K562 (cell line): ENCODE data around the gene ZSWIM6. TPM values are rescaled to one million over a fixed set of nuclear protein-coding genes. Genes with fewer than 3 reads are reported as not detected.

ENCODE experiments used
- ATAC-seq: fragments of 200-7000 bp; cut with Tn5 transposase; 3 replicates; pipeline ENCODE4 v1.9.1; 2020; ENCODE audit warnings: moderate library complexity
- BruUV-seq: library from RNA; stranded (reverse); fragments of 400-500 nt; replicated peaks from 2 replicates; lab custom pipeline; 2021; lab: Mats Ljungman, UMichigan
- CTCF ChIA-PET: fragments of 300-600 bp; formaldehyde crosslinking; extraction: SDS; loops from one replicate; lab custom pipeline; 2021; ENCODE audit warnings: low intra/inter-chr PET ratio; lab: Yijun Ruan, JAX
- POLR2A ChIA-PET: fragments of 300-600, 350-650 bp; sonication (Branson Sonifier 250); formaldehyde crosslinking; extraction: SDS; loops from one replicate; lab custom pipeline; 2021; ENCODE audit warnings: antibody characterized with exemption, inconsistent platforms; lab: Yijun Ruan, JAX
- DNase-seq, 4 experiments: peaks; one replicate each; pipeline versions ENCODE4 v3.0.0 to v3.0.0-alpha.2; 2011 to 2018; ENCODE audit warnings: low spot score in 3 of 4, mixed read lengths in 3 of 4; ENCODE audit errors: extremely low read depth in 1 of 4
- FAIRE-seq: peaks from 2 replicates; lab custom pipeline; 2011; peaks lifted over from hg19 to GRCh38; lab: Jason Lieb, UNC
- H2AFZ ChIP-seq: 2 replicates; pipeline ENCODE4 v1.6.0; 2011; ENCODE audit warnings: low read depth, low read length, control low read depth, inconsistent platforms
- H3K27ac ChIP-seq: fragments of 200-600 bp; 3 replicates; pipeline ENCODE4 v1.8.0; 2011; ENCODE audit warnings: low read depth, mild to moderate bottlenecking, control low read depth, inconsistent platforms, low read length, moderate library complexity, mixed read lengths; ENCODE audit errors: extremely low read depth
- H3K27me3 ChIP-seq, 2 experiments: fragments of 300-600 bp in 1 of 2; 2 replicates in 1 of 2; 3 replicates in 1 of 2; pipeline versions ENCODE4 v1.6.0 to v1.8.0; 2011; ENCODE audit warnings: inconsistent platforms in 2 of 2, low read length in 2 of 2, mild to moderate bottlenecking in 1 of 2, mixed read lengths in 1 of 2, moderate library complexity in 1 of 2; ENCODE audit not compliant: control insufficient read depth in 2 of 2, insufficient read depth in 2 of 2
- H3K36me3 ChIP-seq: fragments of 300-600 bp; 3 replicates; pipeline ENCODE4 v1.8.0; 2011; ENCODE audit warnings: mild to moderate bottlenecking, low read length, inconsistent platforms; ENCODE audit not compliant: control insufficient read depth, insufficient read depth
- H3K4me1 ChIP-seq, 2 experiments: fragments of 200-600 bp in 1 of 2; replicated peaks in 1 of 2; 2 replicates in 1 of 2; 3 replicates in 1 of 2; pipeline versions ENCODE4 v1.5.1 to v1.8.0; 2011; ENCODE audit warnings: inconsistent platforms in 2 of 2, low read length in 2 of 2, mild to moderate bottlenecking in 1 of 2, mixed read lengths in 1 of 2, moderate library complexity in 1 of 2; ENCODE audit not compliant: control insufficient read depth in 2 of 2, insufficient read depth in 2 of 2
- H3K4me2 ChIP-seq: 2 replicates; pipeline ENCODE4 v1.6.1; 2011; ENCODE audit warnings: low read length, control low read depth, inconsistent platforms, mixed read lengths; ENCODE audit not compliant: insufficient read depth
- H3K4me3 ChIP-seq: fragments of 200-600 bp; sonication (generic), shearing (Covaris generic); 2 replicates; pipeline ENCODE4 v1.5.1; 2016; ENCODE audit warnings: control low read depth, inconsistent platforms
- H3K79me2 ChIP-seq: fragments of 200-600 bp; 3 replicates; pipeline ENCODE4 v1.8.0; 2011; ENCODE audit warnings: low read length, inconsistent platforms; ENCODE audit not compliant: control insufficient read depth, insufficient read depth
- H3K9ac ChIP-seq, 2 experiments: 2 replicates each; pipeline versions ENCODE4 v1.6.0 to v1.6.1; 2011; ENCODE audit warnings: low read depth in 2 of 2, low read length in 2 of 2, control low read depth in 1 of 2, inconsistent platforms in 1 of 2, mild to moderate bottlenecking in 1 of 2, mixed read lengths in 1 of 2; ENCODE audit not compliant: insufficient read depth in 1 of 2
- H3K9me1 ChIP-seq: one replicate; pipeline ENCODE4 v1.6.0; 2011; ENCODE audit warnings: inconsistent platforms, mild to moderate bottlenecking, low read length, moderate library complexity; ENCODE audit not compliant: control insufficient read depth, insufficient read depth
- H3K9me3 ChIP-seq: replicated peaks from 2 replicates; pipeline ENCODE4 v1.5.1; 2011; ENCODE audit warnings: low read depth, low read length, inconsistent platforms; ENCODE audit not compliant: control insufficient read depth, insufficient read depth
- H4K20me1 ChIP-seq: replicated peaks from 2 replicates; pipeline ENCODE4 v1.6.1; 2011; ENCODE audit warnings: low read length, inconsistent platforms, mixed read lengths; ENCODE audit not compliant: control insufficient read depth, insufficient read depth
- MIER1 ChIP-seq: fragments of 450-650 bp; IDR thresholded peaks from 2 replicates; pipeline ENCODE4 v1.6.1; 2016; ENCODE audit warnings: antibody characterized with exemption, mild to moderate bottlenecking, low read depth
- RBM14 ChIP-seq: fragments of 200-400 bp; formaldehyde crosslinking; IDR thresholded peaks from 2 replicates; pipeline ENCODE4 v1.6.1; 2018; ENCODE audit warnings: low read depth, mild to moderate bottlenecking, low read length, moderate library complexity, borderline replicate concordance; ENCODE audit not compliant: insufficient read depth
- ZSCAN29 ChIP-seq: fragments of 450-650 bp; IDR thresholded peaks from 2 replicates; pipeline ENCODE4 v1.6.1; 2017
- ZSCAN32 ChIP-seq: fragments of 450-650 bp; formaldehyde crosslinking; IDR thresholded peaks from 2 replicates; pipeline ENCODE4 v1.4.0; 2020; ENCODE audit warnings: mild to moderate bottlenecking, moderate library complexity
- WGBS: fragments of 100-300 bp; shearing (Covaris generic); methylation state at CpG from one replicate; pipeline ENCODE4 v1.1.6; 2016; ENCODE audit warnings: low coverage, mixed read lengths; ENCODE audit not compliant: insufficient coverage; ENCODE audit errors: missing lambda C conversion rate; 5-methylcytosine and 5-hydroxymethylcytosine counted together
- in situ Hi-C: fragments of 300-500 bp; cut with MboI; formaldehyde crosslinking; loops from 4 replicates; pipeline ENCODE4 v1.15.0; 2018; ENCODE audit warnings: inconsistent platforms, mixed read lengths
- intact Hi-C: fragments of 100-400 bp; cut with micrococcal nuclease; formaldehyde crosslinking; loops from 2 replicates; pipeline ENCODE4 v1.14.2; 2022
- polyA plus RNA-seq, 8 experiments: library from polyadenylated mRNA; depleted of rRNA in 4 of 8; stranded (reverse) in 5 of 8; unstranded in 3 of 8; fragments of >200 nt; fragmentation: Nextera tagmentation in 2 of 8; fragmentation: Illumina TruSeq in 1 of 8; extraction: Ambion mirVana in 2 of 8; extraction: Trizol in 1 of 8; gene quantifications; 2 replicates each; pipeline versions ENCODE4 v1.2.1 to v1.2.3, GENCODE V29; 2011 to 2014; ENCODE audit warnings: inconsistent platforms in 1 of 8, missing spikeins in 1 of 8
- total RNA-seq, 7 experiments: library from RNA; depleted of rRNA in 6 of 7; stranded (reverse); fragments of >200 nt in 6 of 7; fragmentation: Illumina TruSeq in 2 of 7; extraction: Trizol in 2 of 7; gene quantifications; 2 replicates each; pipeline versions ENCODE4 v1.2.1 to v1.2.3, GENCODE V29; 2011 to 2021; ENCODE audit warnings: low replicate concordance in 1 of 7
- TF ChIP-seq, protein P1 (sequence below): fragments of 450-650 bp; formaldehyde crosslinking; IDR thresholded peaks from 2 replicates; pipeline ENCODE4 v1.4.0; 2020; ENCODE audit warnings: mild to moderate bottlenecking, mixed read lengths
- TF ChIP-seq, protein P2 (sequence below): fragments of 200-400 bp; formaldehyde crosslinking; IDR thresholded peaks from 2 replicates; pipeline ENCODE4 v1.6.1; 2017; ENCODE audit warnings: mild to moderate bottlenecking, low read depth, low read length, moderate library complexity
- TF ChIP-seq, protein P3 (sequence below): sonication (generic); formaldehyde crosslinking; IDR thresholded peaks from 2 replicates; pipeline ENCODE4 v1.8.1; 2023; ENCODE audit warnings: mild to moderate bottlenecking, missing genetic modification reagents

Gene ZSWIM6
- total and polyA plus RNA-seq, 9 of the 15 experiments (the other 6 are each of a cell fraction or from before 2014, with no cell fraction given), result 0.81 to 3.2 (median 2.0) TPM

DNA sequence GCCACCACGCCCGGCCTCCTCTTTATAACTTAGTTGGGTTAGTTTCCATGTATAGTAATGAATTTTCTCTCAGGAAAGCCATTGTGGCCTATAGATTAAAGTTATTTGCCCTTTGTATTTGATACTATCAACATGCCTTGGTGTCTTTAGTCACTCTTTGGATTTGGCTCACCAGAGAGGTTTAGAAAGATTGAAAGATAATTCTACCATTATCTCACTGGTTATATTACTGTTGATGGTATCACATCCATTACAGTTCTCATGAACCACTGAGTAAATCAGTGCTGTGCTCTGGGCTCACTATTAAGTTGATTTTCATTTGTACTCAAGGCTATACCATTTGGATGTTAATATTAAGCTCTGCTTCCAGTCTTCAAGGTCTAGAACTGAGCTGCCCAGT, 87.0 kb downstream of the ZSWIM6 start:
- POLR2A ChIA-PET, result interaction anchor here (1.1 kb wide), 1 partner anchor 11 kb away, joined by 3 read pairs; no protein-coding TSS in a partner anchor
- peaks cover 3% of the 10 kb centered on the region; the same call in 1 of the 2 replicates for H4K20me1 ChIP-seq

More for the DNA sequence above, 87.0 kb downstream of the ZSWIM6 start:
- Histone ChIP-seq H3K36me3 (no peaks in the 10 kb centered on the region), H3K9me1 (no peaks in the 10 kb centered on the region), H3K27ac (no peak overlapping the region), H3K9ac (no peak overlapping the region), H3K4me2 (no peak overlapping the region), H3K27me3 (peaks cover 5 to 7% of the 10 kb centered on the region in 2 experiments; a peak in 3 of 5 replicates), H3K4me1 (no peaks in the 10 kb centered on the region), H3K4me3 (no peak overlapping the region), H3K79me2 (no peaks in the 10 kb centered on the region), H3K9me3 (no peaks in the 10 kb centered on the region), H2AFZ (no peak overlapping the region)
- FAIRE-seq (no peak), ATAC-seq (no peak), DNase-seq (no peak)
- intact Hi-C loops (no loop called here), in situ Hi-C loops (no loop called here)
- TF ChIP-seq, protein P1, sequence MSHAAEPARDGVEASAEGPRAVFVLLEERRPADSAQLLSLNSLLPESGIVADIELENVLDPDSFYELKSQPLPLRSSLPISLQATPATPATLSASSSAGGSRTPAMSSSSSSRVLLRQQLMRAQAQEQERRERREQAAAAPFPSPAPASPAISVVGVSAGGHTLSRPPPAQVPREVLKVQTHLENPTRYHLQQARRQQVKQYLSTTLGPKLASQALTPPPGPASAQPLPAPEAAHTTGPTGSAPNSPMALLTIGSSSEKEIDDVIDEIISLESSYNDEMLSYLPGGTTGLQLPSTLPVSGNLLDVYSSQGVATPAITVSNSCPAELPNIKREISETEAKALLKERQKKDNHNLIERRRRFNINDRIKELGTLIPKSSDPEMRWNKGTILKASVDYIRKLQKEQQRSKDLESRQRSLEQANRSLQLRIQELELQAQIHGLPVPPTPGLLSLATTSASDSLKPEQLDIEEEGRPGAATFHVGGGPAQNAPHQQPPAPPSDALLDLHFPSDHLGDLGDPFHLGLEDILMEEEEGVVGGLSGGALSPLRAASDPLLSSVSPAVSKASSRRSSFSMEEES, result no peak
- TF ChIP-seq, protein P2, sequence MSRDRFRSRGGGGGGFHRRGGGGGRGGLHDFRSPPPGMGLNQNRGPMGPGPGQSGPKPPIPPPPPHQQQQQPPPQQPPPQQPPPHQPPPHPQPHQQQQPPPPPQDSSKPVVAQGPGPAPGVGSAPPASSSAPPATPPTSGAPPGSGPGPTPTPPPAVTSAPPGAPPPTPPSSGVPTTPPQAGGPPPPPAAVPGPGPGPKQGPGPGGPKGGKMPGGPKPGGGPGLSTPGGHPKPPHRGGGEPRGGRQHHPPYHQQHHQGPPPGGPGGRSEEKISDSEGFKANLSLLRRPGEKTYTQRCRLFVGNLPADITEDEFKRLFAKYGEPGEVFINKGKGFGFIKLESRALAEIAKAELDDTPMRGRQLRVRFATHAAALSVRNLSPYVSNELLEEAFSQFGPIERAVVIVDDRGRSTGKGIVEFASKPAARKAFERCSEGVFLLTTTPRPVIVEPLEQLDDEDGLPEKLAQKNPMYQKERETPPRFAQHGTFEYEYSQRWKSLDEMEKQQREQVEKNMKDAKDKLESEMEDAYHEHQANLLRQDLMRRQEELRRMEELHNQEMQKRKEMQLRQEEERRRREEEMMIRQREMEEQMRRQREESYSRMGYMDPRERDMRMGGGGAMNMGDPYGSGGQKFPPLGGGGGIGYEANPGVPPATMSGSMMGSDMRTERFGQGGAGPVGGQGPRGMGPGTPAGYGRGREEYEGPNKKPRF, result no peak
- TF ChIP-seq ZSCAN29 (no peak), MIER1 (no peak), RBM14 (no peak), ZSCAN32 (no peak)
- TF ChIP-seq, protein P3, sequence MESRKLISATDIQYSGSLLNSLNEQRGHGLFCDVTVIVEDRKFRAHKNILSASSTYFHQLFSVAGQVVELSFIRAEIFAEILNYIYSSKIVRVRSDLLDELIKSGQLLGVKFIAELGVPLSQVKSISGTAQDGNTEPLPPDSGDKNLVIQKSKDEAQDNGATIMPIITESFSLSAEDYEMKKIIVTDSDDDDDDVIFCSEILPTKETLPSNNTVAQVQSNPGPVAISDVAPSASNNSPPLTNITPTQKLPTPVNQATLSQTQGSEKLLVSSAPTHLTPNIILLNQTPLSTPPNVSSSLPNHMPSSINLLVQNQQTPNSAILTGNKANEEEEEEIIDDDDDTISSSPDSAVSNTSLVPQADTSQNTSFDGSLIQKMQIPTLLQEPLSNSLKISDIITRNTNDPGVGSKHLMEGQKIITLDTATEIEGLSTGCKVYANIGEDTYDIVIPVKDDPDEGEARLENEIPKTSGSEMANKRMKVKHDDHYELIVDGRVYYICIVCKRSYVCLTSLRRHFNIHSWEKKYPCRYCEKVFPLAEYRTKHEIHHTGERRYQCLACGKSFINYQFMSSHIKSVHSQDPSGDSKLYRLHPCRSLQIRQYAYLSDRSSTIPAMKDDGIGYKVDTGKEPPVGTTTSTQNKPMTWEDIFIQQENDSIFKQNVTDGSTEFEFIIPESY (CRISPR knock-in tag), result no peak
- BruUV-seq, result no TSS peak
- CTCF ChIA-PET, result no interaction called here
- WGBS, result 15% methylated on average over 2 of the region's 2 CpGs
